Stimulated activated CD8-positive, alpha-beta memory T cell treated with anti-CD3 and anti-CD28 coated beads, Interleukin-7, amount 100 ng/mL, for 1 hour (primary cell): ENCODE results near the gene POLR2J.
"Not testable (repeated sequence)": the region's sequence is repeated elsewhere in the genome, so short reads cannot be mapped to it uniquely, and the experiment has no call there.

Source experiments
- DNase-seq, 2 donors: peaks; one replicate each; pipeline ENCODE4 v3.0.0-alpha.2; 2020; ENCODE audit warnings: low read depth in 2 of 2

POLR2J gene

DNA sequence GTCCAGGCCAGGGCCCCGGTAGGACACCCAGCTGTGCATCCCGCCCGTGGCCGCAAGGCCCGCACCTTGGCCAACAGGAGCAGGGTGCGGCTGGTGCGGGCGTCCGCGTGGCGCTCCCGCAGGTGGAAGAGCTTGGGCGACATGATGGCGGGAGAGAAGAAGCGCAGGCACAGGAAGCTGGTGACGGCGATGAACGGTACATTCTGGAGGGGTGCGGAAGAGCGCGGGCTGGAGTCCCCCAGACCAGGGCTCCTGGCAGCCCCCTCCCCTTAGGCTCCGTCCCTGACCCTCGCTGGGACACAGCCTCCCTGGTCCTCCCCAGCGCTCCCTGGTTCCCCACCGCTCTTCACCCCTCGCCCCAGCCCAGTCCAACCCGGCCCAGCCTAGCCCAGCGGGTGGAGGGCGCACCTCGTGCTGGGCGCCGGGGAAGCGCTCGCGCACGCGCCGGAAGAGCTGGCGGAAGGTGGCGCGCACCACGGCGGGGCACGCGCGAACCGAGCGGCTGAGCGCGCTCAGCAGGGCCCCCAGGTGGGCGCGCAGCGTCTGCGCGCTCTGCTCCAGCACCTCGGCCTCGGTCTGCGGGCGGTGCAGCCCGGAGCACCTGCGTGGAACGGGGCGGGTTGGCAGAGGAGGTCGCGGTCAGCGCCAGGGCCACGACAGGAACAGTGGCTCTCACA lies 15.9 kb upstream of the POLR2J start:
- DNase-seq = not testable (repeated sequence)

DNA sequence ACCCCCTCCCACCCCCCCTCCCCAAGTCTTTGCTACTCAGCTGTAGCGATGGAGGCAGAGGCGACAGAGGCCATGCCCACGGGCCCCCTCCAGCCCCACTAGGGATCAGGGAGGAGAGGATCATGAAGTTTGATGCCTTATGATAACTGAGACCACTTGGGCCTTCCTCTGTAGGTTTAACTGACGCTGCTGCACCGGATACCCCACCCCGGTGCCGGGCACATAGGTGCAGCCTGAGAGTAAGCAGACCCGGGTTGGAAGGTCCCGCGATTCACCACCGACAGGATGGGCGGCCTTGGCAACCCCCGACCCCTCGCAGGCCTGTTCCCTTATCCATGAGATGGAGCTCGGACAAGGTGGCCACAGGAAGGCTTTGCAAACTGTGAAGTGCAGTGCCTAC lies 15.3 kb upstream of the POLR2J start:
- DNase-seq = not testable (repeated sequence)

DNA sequence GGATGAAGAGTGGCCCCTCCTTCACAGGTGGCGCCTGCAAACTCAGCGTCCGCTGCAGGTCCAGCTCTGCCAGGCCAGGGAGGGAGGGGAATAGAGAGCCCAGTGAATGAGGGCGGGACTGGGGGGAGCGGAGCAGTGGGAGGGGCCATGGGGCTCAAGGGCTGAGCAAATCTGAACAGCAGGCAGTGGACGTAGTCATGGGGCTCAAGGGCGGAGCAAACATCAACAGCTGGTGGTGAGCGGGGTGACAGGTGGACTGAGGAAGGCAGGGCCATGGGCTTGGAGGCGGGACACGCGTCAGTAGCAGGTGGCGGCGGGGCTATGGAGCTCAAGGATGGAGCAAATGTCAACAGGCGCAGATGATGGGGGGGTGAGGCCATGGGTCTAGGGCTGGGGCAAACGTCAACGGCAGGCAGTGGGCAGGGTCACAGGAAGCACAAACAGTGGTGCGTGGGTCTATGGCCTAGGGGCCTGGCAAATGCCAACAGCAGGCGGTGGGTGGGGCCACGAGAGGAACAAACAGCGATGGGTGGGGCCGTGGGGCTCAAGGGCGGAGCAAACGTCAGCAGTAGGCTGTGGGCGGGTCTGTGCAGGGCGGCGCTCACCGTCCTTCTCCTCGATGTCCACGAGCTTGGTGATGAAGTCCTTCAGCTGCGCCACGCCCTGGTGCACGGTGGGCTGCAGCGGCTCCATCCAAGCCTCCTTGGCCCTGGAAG lies 14.7 kb upstream of the POLR2J start:
- not testable (repeated sequence) for DNase-seq

DNA sequence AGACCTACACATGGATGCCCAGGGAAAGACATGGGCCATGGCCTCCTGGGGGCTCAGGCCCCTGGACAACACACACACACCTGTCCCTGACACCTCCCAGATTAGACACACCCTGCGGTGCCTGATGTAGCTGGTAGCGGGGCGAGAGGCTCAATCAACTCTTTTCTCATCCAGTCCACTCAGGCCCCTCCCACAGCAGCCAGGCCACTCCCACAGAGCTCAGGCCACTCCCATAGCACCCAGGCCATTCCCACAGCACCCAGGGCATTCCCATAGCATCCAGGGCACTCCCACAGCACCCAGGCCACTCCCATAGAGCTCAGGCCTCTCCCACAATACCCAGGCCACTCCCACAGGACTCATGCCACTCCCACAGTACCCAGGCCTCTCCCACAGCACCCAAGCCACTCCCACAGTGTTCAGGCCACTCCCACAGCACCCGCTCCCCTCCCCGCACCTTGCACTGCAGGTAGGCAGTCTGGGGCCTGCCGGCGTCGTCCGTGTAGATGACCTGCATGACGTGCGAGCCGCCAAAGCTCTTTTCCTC lies 11.9 kb upstream of the POLR2J start:
- not testable (repeated sequence) for DNase-seq

DNA sequence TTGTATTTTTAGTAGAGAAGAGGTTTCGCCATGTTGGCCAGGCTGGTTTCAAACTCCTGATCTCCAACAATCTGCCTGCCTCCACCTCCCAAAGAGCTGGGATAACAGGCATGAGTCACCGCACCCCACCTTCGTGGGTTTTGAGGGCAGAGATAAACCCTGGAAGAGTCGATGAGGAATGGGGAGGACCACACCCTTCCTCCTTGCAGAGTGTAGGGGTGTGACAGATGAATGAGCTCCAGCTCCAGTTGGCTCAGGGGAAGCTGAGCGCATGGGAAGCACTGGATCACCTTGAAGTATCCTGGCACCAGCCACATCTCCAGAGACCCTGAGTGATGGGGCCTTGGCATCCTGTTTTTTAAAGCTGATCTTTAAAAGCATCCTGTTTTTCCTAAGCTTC lies 5.6 kb upstream of the POLR2J start:
- DNase-seq = not testable (repeated sequence)

DNA sequence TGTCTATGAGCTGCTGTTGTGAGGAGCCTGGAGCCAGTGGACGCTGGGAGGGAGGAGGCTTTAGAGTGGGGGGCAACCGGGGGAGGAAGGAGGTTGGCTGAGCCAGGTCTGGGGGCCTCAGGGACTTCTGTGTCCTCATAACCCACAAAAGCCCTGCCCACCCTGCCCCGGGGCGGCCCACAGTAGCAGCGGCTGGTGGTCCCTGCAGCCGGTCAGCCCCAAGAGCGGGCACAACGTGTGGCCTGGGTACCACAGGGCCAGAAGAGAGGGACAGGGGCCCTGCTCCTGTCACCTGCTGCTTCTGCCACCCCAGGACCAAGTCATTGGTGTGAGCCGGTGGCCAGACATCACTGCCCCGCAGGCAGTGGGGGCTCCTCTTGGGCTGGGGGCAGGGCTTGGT lies 3.2 kb upstream of the POLR2J start:
- not testable (repeated sequence) for DNase-seq

DNA sequence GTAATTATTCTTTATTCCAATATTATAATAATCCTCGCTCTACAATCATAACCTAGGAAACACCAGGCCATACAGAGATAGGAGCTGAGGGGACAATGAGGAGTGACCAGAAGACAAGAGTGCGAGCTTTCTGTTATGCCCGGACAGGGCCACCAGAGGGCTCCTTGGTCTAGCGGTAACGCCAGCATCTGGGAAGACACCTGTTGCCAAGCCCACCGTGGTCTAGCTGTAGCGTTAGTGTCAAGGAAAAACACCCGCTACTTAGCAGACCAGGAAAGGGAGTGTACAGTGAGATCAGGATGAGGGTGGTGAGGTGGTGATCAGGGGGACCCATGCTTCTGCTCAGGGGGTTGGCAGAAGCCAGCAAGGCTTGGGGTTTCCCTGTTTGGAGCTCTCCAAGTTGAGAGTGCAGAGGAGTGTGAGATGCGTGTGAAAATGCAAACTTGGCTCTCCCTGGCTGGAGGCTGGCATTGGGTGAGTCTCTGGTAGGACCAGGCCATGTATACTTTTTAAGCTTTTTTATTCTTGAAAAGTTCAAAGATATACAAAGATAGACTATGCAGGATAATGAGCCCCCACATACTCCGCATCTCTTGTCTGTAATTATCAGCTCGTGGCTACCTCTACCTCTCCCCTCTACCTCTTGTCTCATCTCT lies 1.4 kb upstream of the POLR2J start:
- DNase-seq = not testable (repeated sequence)

DNA sequence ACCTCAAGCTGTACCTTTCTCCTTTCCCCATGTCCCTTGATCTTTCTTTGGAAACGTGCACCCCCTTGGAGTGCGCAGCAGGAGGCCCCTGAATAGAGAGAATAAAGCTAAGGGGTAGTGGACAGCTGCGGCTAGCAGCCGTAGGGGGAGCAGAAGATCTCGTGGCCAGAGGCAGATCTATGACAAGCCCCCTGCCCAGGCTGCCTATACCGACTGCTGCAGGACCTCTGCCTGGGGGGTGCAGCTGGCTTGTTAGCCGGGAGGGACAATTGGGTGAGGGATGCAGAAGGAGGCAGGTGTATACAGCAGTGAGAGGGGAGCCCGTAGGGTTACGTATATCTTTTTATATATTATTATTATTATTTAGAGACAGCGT lies 475 bp upstream of the POLR2J start:
- DNase-seq = not testable (repeated sequence)

DNA sequence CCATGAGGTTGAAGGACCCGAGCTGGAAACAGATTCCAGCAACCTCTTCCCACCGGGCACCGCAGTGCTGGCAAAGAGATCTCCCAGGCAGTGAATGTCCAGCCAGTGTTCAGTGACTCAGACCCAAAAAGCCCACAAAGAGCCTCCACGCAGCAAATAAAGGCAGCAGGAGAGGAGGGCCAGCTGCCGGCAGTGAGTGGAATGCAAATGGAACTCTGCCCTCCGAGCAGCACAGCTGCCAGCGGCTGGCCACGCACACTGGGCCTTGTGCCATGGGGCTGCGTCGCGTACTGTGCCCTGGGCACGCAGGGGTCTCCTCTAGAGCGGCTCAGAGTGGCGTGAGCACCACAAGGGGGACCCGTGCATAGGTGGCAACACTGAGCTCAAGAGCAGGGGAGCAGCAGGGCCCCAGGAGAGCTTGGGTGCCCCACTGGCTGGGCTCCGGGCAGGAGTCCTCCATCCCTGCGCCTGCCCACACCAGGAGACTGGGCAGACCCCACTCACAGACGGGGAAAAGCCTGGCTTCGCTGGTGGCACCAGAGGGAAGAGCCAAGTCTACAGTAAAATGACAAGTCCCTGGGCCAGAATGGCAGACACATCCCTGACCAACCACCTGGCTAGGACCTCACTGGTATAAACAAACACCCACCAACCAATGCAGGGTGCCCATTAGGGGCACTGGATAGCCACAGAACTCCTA lies 3.8 kb downstream of the POLR2J start:
- not testable (repeated sequence) for DNase-seq

DNA sequence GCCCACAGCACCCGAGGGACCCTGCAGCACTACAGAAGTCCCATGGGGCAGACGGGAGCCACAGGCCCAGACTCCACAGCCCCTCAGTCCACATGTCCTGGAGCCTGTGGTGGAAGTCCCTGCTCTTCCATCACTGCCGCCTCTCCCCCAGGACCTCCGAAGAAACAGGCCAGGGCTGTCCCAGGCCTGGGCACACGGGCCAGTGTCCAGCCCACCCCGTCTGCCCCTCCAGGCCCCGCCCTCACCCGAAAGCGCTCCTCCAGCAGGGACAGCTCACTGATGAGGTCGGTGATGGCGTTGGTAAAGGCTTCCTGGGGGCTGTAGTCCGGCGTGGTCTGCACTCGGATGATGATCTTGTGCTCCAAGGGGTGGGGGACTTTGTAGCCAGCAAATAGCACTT lies 4.6 kb downstream of the POLR2J start:
- DNase-seq = not testable (repeated sequence)

DNA sequence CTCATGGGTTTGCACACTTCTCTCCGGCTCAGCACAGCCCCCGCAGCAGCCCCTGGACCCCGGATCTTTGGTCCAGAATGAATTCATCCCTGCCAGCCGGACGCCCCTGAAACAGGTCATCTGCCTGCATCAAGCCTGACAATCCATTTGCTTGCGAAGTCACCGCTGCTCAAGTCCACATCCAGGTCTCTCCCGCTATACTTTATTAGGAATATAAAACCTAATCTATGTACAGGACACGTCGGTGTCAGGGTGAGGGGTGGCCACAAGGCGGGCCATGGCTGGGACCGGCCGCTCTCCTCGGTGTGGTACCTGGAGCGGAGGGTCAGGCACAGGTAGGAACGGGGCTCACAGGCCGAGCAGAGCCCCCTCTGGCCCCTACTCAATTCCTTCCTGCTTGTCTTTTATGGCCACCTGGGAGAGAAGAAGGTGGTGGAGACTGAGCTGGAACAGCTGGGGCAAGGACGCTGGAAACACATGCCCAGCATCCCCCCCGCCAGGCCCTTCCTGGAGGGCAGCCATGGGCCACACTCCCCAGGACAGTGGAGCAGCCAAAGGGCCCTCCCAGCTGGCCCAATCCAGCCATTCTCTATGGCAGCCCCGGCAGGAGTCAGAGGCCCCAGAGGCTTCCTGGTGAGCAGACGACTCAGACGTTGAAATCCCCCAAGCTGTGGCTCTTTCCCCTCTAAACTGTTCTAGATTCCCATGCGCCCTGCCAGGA lies 5.3 kb downstream of the POLR2J start:
- DNase-seq = no peak

DNA sequence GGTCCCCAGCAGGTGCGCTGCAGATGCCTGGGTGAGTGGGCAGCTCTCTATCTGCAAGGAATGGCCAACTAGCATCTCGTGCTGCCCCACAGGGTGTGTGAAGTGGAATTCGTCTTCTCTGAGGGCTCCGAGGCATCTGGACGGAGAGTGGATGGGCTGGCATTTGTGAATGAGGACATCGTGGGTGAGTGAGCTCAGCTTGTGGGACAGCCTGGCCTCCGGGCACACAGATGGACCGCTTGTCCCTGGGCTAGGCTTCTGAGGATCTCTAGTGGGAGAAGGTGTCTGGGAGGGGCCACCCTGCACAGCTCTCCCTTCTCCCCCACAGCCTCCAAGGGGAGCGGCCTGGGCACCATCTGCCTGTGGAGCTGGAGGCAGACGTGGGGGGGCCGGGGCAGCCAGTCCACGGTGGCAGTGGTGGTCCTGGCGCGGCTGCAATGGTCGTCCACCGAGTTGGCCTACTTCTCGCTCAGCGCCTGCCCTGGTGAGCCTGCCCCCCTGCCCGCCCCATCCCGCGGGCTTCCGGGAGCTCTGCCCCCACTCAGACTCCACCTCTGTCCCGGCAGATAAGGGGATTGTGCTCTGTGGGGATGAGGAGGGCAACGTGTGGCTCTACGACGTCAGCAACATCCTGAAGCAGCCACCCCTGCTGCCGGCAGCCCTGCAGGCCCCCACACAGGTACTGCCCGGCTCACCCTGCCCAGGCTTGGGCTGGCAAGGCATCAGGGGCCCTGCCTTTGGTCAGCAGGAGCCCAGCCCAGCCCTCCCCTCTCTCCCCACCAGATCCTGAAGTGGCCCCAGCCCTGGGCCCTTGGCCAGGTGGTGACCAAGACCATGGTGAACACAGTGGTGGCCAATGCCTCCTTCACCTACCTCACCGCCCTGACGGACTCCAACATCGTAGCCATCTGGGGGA lies 6.3 kb downstream of the POLR2J start:
- DNase-seq = no peak

DNA sequence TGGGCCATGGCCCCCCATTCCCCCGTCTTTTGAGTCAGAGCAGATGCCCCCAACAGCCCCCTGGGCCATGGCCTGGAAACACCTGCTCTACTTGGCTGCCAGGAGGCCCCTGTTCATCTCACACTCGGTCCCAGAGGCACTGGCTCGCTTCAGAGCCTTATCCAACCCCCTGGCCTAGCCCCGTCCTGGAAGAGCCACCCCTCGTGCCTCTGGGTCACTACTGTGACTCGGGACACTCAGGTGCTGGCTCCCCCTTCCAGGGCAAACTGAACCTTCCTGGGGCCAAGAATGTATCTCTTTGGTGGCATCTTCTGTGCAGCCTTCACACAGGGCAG lies 7.0 kb downstream of the POLR2J start:
- DNase-seq = no peak

DNA sequence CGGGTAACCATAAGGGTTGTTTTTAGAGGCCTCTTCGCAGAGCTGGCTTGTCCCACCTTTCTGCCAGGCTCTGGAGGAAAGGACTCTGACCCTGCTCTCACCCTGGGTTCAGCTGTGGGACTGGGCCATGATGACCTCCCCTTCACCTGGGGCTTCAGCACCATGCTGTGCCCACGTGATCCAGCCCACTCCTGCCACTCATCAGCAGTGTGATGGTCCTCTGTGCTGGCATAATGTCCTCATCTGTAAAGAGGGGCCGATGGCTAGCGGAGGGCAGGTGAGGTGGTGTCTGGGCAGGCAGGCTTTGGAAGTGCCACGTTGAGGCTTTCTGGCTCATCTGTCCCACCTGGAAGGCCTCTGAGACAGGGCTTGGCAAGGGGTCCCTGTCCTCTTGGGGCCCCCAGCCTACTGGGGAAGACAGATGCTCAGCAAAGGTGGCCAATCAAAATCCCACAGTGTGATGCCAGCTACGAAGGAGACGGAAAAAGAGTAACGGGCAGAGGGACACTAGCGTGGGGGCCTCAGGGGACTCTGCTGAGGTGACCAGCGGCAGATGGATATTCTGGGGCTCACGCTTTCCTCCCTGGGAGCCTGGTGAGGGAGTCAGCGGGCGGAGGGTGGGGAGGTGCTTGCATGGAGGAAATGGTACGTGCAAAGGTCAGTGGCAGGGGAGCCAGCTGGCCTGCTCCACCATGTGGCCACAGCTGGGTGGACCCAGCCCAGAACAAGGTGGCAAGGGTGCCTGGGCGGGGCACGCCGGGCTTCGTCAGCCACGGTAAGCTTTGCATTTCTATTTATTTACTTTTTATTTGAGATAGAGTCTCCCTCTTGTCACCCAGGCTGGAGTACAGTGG lies 8.5 kb downstream of the POLR2J start:
- DNase-seq = no peak

DNA sequence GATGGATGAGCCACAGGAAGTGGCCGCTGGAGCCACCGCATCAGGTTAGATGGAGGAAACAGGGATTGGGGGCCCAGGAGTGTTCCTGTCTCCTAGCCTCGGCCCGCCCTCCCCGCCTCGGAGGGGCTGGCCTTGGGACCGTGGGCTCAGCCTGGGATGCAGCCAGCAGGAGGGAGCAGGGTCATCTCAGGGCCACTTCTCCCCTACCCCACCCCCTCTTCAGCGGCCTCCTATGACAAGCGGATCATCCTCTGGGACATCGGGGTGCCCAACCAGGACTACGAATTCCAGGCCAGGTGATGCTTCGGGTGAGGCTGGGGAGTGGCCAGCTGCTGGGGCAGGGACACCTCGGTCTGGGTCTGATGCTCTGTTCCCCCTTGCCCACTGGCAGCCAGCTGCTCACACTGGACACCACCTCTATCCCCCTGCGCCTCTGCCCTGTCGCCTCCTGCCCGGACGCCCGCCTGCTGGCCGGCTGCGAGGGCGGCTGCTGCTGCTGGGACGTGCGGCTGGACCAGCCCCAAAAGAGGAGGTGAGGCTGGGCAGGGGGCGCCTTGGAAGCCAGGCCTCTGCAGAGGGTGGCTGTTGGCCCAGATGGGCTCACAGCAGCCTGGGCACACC lies 9.3 kb downstream of the POLR2J start:
- DNase-seq = no peak

DNA sequence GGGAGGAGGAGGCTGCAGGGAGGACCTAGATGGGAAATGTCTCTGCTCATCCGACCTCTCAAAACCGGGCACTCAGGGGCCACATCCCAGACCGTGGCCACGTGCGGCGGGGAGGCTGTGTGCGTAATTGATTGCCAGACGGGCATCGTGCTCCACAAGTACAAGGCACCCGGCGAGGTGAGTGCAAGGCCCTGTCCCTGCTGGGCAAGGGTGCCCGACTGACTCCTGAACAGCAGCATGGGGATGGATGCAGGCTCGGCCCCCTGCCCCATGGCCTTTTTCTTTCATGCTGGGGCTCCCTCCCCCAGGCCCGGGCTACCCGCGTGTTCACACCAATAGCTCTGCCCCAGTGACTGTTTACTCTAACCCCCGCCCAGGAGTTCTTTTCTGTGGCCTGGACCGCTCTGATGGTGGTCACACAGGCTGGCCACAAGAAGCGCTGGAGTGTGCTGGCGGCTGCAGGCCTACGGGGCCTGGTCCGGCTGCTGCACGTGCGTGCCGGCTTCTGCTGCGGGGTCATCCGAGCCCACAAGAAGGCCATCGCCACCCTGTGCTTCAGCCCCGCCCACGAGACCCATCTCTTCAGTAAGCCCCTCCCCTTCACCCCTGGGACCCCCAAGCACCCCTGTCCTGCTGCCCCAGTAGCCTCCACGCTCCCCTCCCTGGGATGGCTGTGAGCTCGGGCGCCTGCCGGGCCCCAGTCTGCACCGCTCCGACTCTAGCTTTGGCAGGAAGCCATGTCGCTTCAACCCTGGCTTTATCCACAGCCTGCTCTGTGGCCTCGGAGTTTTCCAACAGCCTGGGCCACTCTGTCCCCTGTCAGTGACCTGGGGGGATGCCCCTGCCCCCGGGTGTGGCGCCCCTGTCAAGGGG lies 10.0 kb downstream of the POLR2J start:
- no peak for DNase-seq

DNA sequence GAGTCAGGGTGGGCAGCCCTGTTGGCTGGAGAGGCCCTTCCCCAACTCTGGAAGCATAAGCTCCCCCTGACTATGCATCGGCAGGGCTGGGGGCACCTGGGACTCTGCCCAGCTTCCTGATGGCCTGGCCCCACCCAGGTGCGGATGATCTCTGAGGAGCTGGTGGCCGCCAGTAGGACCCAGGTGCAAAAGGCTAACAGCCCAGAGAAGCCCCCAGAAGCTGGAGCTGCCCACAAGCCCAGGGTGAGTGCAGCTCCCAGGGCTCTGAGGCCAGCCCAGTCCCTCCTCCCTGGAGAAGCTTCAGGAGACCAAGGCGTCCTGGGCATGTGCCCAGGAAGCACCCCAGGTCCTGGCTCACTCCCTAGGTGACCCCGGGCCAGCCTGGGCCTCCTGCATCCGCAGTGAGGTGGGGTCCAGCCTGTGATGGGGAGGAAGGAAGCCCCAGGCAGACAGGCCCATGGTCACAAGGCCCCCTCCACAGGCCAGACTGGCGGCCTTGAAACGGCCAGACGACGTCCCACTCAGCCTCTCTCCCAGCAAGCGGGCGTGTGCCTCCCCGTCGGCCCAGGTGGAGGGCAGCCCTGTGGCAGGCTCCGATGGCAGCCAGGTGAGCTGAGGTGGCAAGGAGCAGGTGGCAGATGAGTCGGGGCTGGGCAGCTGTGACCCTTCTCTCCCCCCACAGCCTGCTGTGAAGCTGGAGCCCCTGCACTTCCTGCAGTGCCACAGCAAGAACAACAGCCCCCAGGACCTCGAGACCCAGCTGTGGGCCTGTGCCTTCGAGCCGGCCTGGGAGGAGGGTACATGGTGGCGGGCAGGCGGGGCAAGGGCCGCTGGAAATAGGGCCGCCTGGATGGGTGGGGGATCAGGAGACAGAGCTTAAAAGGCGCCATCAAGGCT lies 10.9 kb downstream of the POLR2J start:
- DNase-seq = no peak
